Measurements from ENCODE around the gene ONECUT1.

ONECUT1 gene

DNA sequence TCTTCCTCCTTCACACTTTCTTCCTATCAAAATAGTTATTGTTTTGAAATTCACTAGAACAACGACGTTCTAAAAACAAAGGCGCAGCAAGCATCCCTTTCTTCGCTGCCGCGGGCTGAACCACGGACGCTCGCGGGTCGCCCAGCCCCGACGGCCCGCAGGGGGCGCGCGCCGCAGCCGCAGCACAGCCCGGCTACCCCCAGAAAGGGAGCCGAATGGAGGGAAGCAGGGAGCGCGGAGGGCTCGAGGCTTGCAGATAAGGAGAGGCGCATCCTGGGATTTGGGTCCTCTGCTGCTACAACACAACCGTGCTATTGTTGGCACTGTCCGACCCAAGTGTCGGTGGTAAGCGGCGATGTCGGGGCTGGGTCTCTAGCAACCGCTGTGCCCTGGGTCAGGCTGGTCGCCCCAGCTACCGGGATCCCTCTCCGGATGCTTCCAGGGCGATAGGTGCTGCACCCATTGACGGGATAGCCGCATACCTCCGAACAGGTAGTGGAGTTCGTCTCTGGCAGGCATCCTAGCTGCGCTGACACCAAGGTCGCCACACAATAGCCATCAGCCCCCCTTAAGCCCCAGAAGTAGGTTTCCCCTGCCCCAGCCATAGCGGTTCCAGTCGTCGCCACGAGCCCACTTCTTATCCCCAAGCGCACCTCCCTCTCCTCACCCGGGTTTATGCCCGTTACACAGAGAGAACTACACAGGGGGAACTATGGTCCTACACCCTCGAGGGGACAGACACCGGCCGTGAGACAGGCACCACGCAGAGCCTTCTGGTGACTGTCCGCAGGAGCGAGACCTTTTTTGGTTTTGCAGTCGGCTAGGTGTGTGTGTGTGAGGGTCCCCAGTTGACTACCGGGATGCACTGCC, 6.0 kb downstream of the ONECUT1 start:
- peak; percentile 67 for ATAC-seq
- TF ChIP-seq ZNF565 (CRISPR knock-in tag; conservative IDR thresholded peaks at IDR 0.05; ENCODE audit: low read depth): no peak
- no peak for TF ChIP-seq ISL1 (CRISPR knock-in tag; IDR thresholded peaks at IDR 0.05)
- no peak for TF ChIP-seq TCF4 (CRISPR knock-in tag; IDR thresholded peaks at IDR 0.05; ENCODE audit: borderline replicate concordance)
- TF ChIP-seq OSR1 (CRISPR knock-in tag; IDR thresholded peaks at IDR 0.05): no peak
- TF ChIP-seq BACH2 (CRISPR knock-in tag; IDR thresholded peaks at IDR 0.05; ENCODE audit: borderline replicate concordance): no peak
- no peak for TF ChIP-seq ARNTL (CRISPR knock-in tag; IDR thresholded peaks at IDR 0.05; ENCODE audit: borderline replicate concordance, low read depth)
- no peak for TF ChIP-seq ZFP30 (CRISPR knock-in tag; IDR thresholded peaks at IDR 0.05)
- TF ChIP-seq TOX (CRISPR knock-in tag; IDR thresholded peaks at IDR 0.05; ENCODE audit: borderline replicate concordance): no peak
- TF ChIP-seq PPARA (CRISPR knock-in tag; IDR thresholded peaks at IDR 0.05; ENCODE audit: borderline replicate concordance): no peak

DNA sequence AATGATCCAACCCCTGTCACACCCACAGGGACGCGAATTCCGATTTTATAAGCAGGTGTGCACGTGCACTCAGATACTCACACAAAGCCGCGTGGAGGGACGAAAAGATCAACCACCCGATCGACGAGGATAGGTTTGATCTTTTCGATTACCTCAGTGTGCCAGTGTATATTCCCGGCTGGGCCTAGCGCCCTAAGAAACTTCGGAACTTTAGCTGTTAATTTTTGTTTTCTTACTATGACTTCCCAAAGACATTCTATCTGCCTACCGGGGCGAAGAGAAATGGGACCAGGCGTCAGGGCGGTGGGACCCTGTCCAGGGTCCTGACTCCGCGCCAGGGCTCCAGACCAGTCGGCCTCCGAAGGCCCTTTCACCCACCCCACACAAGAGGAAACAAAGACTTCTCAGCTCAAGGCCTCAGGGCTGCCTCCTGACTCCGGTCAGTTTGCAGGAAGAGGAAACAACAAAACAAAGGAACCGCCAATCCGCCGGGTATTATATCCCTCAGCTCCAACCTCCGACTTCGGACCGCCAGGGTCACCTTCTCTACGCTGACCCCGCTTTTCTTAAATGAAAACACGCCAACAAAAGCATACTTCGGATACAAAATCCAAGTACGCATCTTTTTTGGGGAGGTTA, 6.8 kb downstream of the ONECUT1 start:
- no peak for ATAC-seq
- TF ChIP-seq ESRRG (CRISPR knock-in tag; IDR thresholded peaks at IDR 0.05): no peak
- no peak for TF ChIP-seq TOX (CRISPR knock-in tag; IDR thresholded peaks at IDR 0.05; ENCODE audit: borderline replicate concordance)
- TF ChIP-seq, protein P1, sequence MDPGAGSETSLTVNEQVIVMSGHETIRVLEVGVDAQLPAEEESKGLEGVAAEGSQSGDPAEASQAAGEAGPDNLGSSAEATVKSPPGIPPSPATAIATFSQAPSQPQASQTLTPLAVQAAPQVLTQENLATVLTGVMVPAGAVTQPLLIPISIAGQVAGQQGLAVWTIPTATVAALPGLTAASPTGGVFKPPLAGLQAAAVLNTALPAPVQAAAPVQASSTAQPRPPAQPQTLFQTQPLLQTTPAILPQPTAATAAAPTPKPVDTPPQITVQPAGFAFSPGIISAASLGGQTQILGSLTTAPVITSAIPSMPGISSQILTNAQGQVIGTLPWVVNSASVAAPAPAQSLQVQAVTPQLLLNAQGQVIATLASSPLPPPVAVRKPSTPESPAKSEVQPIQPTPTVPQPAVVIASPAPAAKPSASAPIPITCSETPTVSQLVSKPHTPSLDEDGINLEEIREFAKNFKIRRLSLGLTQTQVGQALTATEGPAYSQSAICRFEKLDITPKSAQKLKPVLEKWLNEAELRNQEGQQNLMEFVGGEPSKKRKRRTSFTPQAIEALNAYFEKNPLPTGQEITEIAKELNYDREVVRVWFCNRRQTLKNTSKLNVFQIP (CRISPR knock-in tag; IDR thresholded peaks at IDR 0.05; ENCODE audit: borderline replicate concordance, low read depth): no peak
- TF ChIP-seq GLIS3 (CRISPR knock-in tag; IDR thresholded peaks at IDR 0.05): no peak
- TF ChIP-seq OSR1 (CRISPR knock-in tag; IDR thresholded peaks at IDR 0.05): no peak
- TF ChIP-seq PPARA (CRISPR knock-in tag; IDR thresholded peaks at IDR 0.05; ENCODE audit: borderline replicate concordance): no peak
- TF ChIP-seq ZFP3 (CRISPR knock-in tag; IDR thresholded peaks at IDR 0.05): no peak
- TF ChIP-seq, protein P2, sequence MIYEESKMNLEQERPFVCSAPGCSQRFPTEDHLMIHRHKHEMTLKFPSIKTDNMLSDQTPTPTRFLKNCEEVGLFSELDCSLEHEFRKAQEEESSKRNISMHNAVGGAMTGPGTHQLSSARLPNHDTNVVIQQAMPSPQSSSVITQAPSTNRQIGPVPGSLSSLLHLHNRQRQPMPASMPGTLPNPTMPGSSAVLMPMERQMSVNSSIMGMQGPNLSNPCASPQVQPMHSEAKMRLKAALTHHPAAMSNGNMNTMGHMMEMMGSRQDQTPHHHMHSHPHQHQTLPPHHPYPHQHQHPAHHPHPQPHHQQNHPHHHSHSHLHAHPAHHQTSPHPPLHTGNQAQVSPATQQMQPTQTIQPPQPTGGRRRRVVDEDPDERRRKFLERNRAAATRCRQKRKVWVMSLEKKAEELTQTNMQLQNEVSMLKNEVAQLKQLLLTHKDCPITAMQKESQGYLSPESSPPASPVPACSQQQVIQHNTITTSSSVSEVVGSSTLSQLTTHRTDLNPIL (CRISPR knock-in tag; IDR thresholded peaks at IDR 0.05; ENCODE audit: low read depth): no peak
- TF ChIP-seq, protein P3, sequence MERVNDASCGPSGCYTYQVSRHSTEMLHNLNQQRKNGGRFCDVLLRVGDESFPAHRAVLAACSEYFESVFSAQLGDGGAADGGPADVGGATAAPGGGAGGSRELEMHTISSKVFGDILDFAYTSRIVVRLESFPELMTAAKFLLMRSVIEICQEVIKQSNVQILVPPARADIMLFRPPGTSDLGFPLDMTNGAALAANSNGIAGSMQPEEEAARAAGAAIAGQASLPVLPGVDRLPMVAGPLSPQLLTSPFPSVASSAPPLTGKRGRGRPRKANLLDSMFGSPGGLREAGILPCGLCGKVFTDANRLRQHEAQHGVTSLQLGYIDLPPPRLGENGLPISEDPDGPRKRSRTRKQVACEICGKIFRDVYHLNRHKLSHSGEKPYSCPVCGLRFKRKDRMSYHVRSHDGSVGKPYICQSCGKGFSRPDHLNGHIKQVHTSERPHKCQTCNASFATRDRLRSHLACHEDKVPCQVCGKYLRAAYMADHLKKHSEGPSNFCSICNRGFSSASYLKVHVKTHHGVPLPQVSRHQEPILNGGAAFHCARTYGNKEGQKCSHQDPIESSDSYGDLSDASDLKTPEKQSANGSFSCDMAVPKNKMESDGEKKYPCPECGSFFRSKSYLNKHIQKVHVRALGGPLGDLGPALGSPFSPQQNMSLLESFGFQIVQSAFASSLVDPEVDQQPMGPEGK (CRISPR knock-in tag; IDR thresholded peaks at IDR 0.05; ENCODE audit: borderline replicate concordance): no peak
- no peak for TF ChIP-seq RARB (CRISPR knock-in tag; IDR thresholded peaks at IDR 0.05)
- no peak for TF ChIP-seq ARNTL (CRISPR knock-in tag; IDR thresholded peaks at IDR 0.05; ENCODE audit: borderline replicate concordance, low read depth)

DNA sequence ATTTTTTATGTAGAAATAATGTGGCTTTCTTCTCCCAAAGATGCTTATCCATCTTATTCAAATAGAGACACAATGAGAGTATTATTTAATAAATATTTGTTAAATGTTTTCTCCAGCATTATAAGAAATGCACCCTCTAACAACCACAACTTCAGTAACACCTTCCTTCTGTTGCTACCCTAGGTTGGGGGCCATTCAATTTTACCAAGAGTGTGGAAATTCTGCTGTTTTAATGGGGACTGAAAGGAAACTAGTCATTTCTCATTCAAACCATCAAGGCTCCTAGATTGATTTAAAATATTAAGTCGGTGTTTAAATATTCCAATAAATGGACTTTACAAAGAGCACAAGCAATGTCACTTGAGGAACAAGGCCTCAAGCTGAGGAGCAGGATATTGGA, 7.6 kb downstream of the ONECUT1 start:
- TF ChIP-seq ESRRG (CRISPR knock-in tag; IDR thresholded peaks at IDR 0.05) (no peak), TCF4 (CRISPR knock-in tag; IDR thresholded peaks at IDR 0.05; ENCODE audit: borderline replicate concordance) (no peak), ZNF565 (CRISPR knock-in tag; conservative IDR thresholded peaks at IDR 0.05; ENCODE audit: low read depth) (no peak), GLIS3 (CRISPR knock-in tag; IDR thresholded peaks at IDR 0.05) (no peak), ZC3H10 (CRISPR knock-in tag; IDR thresholded peaks at IDR 0.05) (no peak), TOX (CRISPR knock-in tag; IDR thresholded peaks at IDR 0.05; ENCODE audit: borderline replicate concordance) (no peak), BACH2 (CRISPR knock-in tag; IDR thresholded peaks at IDR 0.05; ENCODE audit: borderline replicate concordance) (no peak), SNAI2 (CRISPR knock-in tag; IDR thresholded peaks at IDR 0.05) (no peak), OSR1 (CRISPR knock-in tag; IDR thresholded peaks at IDR 0.05) (no peak), CSDC2 (CRISPR knock-in tag; IDR thresholded peaks at IDR 0.05) (no peak), ARNTL (CRISPR knock-in tag; IDR thresholded peaks at IDR 0.05; ENCODE audit: borderline replicate concordance, low read depth) (no peak), ISL1 (CRISPR knock-in tag; IDR thresholded peaks at IDR 0.05) (no peak), ZNF8 (CRISPR knock-in tag; IDR thresholded peaks at IDR 0.05) (no peak), ZNF70 (CRISPR knock-in tag; IDR thresholded peaks at IDR 0.05) (no peak)
- TF ChIP-seq, protein P4, sequence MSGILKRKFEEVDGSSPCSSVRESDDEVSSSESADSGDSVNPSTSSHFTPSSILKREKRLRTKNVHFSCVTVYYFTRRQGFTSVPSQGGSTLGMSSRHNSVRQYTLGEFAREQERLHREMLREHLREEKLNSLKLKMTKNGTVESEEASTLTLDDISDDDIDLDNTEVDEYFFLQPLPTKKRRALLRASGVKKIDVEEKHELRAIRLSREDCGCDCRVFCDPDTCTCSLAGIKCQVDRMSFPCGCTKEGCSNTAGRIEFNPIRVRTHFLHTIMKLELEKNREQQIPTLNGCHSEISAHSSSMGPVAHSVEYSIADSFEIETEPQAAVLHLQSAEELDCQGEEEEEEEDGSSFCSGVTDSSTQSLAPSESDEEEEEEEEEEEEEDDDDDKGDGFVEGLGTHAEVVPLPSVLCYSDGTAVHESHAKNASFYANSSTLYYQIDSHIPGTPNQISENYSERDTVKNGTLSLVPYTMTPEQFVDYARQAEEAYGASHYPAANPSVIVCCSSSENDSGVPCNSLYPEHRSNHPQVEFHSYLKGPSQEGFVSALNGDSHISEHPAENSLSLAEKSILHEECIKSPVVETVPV (CRISPR knock-in tag; IDR thresholded peaks at IDR 0.05): no peak
- TF ChIP-seq, protein P1 (CRISPR knock-in tag; IDR thresholded peaks at IDR 0.05; ENCODE audit: borderline replicate concordance, low read depth): no peak
- TF ChIP-seq, protein P2 (CRISPR knock-in tag; IDR thresholded peaks at IDR 0.05; ENCODE audit: low read depth): no peak

More for the DNA sequence above, 7.6 kb downstream of the ONECUT1 start:
- no peak for ATAC-seq

All from SK-N-SH treated with all-trans-retinoic acid at 6 μM for 48 hours (cell line).